Measurements from ENCODE around the gene GYPB.
"Not testable (repeated sequence)": the region's sequence is repeated elsewhere in the genome, so short reads cannot be mapped to it uniquely, and the experiment has no call there.

DNA sequence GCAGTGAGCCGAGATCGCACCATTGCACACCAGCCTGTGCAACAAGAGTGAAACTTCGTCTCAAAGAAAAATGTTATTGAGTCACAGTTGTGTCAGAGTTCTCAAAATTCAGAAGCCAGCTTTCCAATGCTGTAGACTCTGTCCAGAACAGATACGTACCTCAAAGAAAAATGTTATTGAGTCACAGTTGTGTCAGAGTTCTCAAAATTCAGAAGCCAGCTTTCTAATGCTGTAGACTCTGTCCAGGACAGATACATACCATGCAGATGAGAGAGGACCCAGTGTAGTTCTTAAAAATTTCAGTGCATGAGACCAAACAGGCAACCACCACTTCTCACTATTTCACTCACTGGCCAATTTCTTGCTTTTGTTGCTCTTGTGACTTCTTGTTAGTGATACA, 68.2 kb downstream of the GYPB start:
- TF ChIP-seq EZH2phosphoT487 (IDR thresholded peaks at IDR 0.05): not testable (repeated sequence)
- TF ChIP-seq, protein P1, sequence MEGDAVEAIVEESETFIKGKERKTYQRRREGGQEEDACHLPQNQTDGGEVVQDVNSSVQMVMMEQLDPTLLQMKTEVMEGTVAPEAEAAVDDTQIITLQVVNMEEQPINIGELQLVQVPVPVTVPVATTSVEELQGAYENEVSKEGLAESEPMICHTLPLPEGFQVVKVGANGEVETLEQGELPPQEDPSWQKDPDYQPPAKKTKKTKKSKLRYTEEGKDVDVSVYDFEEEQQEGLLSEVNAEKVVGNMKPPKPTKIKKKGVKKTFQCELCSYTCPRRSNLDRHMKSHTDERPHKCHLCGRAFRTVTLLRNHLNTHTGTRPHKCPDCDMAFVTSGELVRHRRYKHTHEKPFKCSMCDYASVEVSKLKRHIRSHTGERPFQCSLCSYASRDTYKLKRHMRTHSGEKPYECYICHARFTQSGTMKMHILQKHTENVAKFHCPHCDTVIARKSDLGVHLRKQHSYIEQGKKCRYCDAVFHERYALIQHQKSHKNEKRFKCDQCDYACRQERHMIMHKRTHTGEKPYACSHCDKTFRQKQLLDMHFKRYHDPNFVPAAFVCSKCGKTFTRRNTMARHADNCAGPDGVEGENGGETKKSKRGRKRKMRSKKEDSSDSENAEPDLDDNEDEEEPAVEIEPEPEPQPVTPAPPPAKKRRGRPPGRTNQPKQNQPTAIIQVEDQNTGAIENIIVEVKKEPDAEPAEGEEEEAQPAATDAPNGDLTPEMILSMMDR (IDR thresholded peaks at IDR 0.05): not testable (repeated sequence)
